ENCODE results near the gene RGS14.

GRCh38 chr5:177359860-177360259, 2.1 kb downstream of the RGS14 start:
- TF ChIP-seq EZH2phosphoT487 (IDR thresholded peaks at IDR 0.05; ENCODE audit: borderline replicate concordance, low read length) (no peak), CTCF (IDR thresholded peaks at IDR 0.05; ENCODE audit: low read depth, low read length, poor library complexity, severe bottlenecking) (no peak)

Data from DOHH2 (cell line).